K562 (cell line): ENCODE measurements around the gene HKDC1. TPM values are rescaled to one million over a fixed set of nuclear protein-coding genes. Genes with fewer than 3 reads are reported as not detected.
A peak's percentile ranks its signal among the peaks of the same experiment; 100 is the strongest.

Source experiments
- ELK3 ChIP-seq: fragments of 450-650 bp; formaldehyde crosslinking; IDR thresholded peaks from 2 replicates; pipeline ENCODE4 v1.4.0; 2020; ENCODE audit warnings: mild to moderate bottlenecking
- HOMEZ ChIP-seq: fragments of 250-450 bp; sonication (Bioruptor Pico); IDR thresholded peaks from 2 replicates; pipeline ENCODE4 v1.4.0; 2020; ENCODE audit warnings: mild to moderate bottlenecking, moderate library complexity
- MYBL2 ChIP-seq, 2 experiments: fragments of 450-650 bp in 1 of 2; sonication (generic) in 1 of 2; formaldehyde crosslinking in 1 of 2; IDR thresholded peaks; 2 replicates each; pipeline versions ENCODE4 v1.6.1 to v1.8.1; 2017 to 2022; ENCODE audit warnings: borderline replicate concordance in 1 of 2, inconsistent platforms in 1 of 2, low read depth in 1 of 2, mild to moderate bottlenecking in 1 of 2, missing genetic modification reagents in 1 of 2, moderate library complexity in 1 of 2
- NCOR1 ChIP-seq: fragments of 450-650 bp; IDR thresholded peaks from 2 replicates; pipeline ENCODE4 v1.6.1; 2016; ENCODE audit warnings: mild to moderate bottlenecking, moderate library complexity
- PTBP1 ChIP-seq: fragments of 200-400 bp; formaldehyde crosslinking; IDR thresholded peaks from 2 replicates; pipeline ENCODE4 v1.6.1; 2017; ENCODE audit warnings: low read depth, low read length
- SMARCA5 ChIP-seq: fragments of 450-650 bp; IDR thresholded peaks from 2 replicates; pipeline ENCODE4 v1.6.1; 2016
- TSHZ1 ChIP-seq: fragments of 250-450 bp; sonication (Bioruptor Pico); IDR thresholded peaks from 2 replicates; pipeline ENCODE4 v1.4.0; 2020; ENCODE audit warnings: mild to moderate bottlenecking, moderate library complexity
- ZBED1 ChIP-seq: IDR thresholded peaks from 2 replicates; pipeline ENCODE4 v1.6.1; 2014
- ZNF347 ChIP-seq: fragments of 450-650 bp; formaldehyde crosslinking; IDR thresholded peaks from 2 replicates; pipeline ENCODE4 v1.4.0; 2020; ENCODE audit warnings: low read depth, mild to moderate bottlenecking, moderate library complexity
- polyA plus RNA-seq, 8 experiments: library from polyadenylated mRNA; depleted of rRNA in 4 of 8; stranded (reverse) in 5 of 8; unstranded in 3 of 8; fragments of >200 nt; fragmentation: Nextera tagmentation in 2 of 8; fragmentation: Illumina TruSeq in 1 of 8; extraction: Ambion mirVana in 2 of 8; extraction: Trizol in 1 of 8; gene quantifications; 2 replicates each; pipeline versions ENCODE4 v1.2.1 to v1.2.3, GENCODE V29; 2011 to 2014; ENCODE audit warnings: inconsistent platforms in 1 of 8, missing spikeins in 1 of 8
- total RNA-seq, 7 experiments: library from RNA; depleted of rRNA in 6 of 7; stranded (reverse); fragments of >200 nt in 6 of 7; fragmentation: Illumina TruSeq in 2 of 7; extraction: Trizol in 2 of 7; gene quantifications; 2 replicates each; pipeline versions ENCODE4 v1.2.1 to v1.2.3, GENCODE V29; 2011 to 2021; ENCODE audit warnings: low replicate concordance in 1 of 7
- TF ChIP-seq, protein P1 (sequence below): sonication (generic); formaldehyde crosslinking; IDR thresholded peaks from 2 replicates; pipeline ENCODE4 v1.8.1; 2023; ENCODE audit warnings: mild to moderate bottlenecking, missing genetic modification reagents
- TF ChIP-seq, protein P2 (sequence below): fragments of 250-450 bp; sonication (Bioruptor Pico); IDR thresholded peaks from 2 replicates; pipeline ENCODE4 v1.5.0; 2021; ENCODE audit warnings: mild to moderate bottlenecking, borderline replicate concordance
- TF ChIP-seq, protein P3 (sequence below): sonication (generic); formaldehyde crosslinking; IDR thresholded peaks from 2 replicates; pipeline ENCODE4 v1.8.1; 2022; ENCODE audit warnings: missing genetic modification reagents
- TF ChIP-seq, protein P4 (sequence below): fragments of 250-450 bp; sonication (Bioruptor Pico); IDR thresholded peaks from 2 replicates; pipeline ENCODE4 v1.8.0; 2022; ENCODE audit warnings: moderate library complexity, mild to moderate bottlenecking, inconsistent platforms

The HKDC1 gene
- total and polyA plus RNA-seq, 9 of the 15 experiments (the other 6 are each of a cell fraction or from before 2014, with no cell fraction given) = 0.04 to 0.22 (median 0.11) TPM; not detected in 5

DNA sequence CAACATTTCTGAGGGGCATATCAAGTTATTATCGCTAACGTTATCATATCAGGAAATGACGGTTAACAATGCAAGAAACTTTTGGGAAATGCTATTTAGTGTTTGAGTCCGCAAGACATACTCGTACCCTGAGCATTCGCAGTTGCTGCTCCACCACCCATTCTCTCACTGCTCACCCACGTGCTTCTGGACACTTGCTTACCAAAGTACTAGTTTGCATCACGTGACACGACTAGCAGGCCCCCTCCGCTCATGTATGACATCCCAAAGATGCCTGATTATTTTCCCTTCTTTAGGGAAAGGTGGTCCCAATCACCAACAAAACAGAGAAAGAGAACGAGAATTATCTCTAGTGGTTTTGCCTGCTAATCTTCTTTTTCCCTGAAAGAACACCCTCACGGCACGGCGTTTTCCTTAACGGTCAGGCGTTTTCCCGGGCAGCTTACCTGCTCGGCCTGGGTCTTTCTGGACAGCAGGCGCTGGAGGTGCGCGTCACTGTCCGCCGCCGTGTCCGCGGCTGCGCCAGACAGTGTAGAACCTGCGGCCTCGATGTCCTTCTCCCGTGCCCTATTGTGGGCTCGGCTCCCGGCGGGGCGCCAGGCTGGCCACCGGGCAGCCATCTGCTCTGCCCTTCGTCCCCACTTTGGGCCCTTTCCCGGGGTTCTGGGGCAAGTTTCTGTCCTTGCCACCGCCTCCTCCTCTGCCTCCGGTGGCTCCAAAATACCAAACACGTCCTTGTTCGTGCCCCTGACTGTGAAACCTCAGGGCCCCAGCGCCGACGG lies 40.2 kb upstream of the HKDC1 start, which contains the start of gene SUPV3L1 (continued):
- TF ChIP-seq HOMEZ (CRISPR knock-in tag) (no peak), ELK3 (CRISPR knock-in tag) (no peak), TSHZ1 (CRISPR knock-in tag) (no peak; the same call in 1 of the 2 replicates), NCOR1 (peak; percentile 14; the same call in 1 of the 2 replicates), MYBL2 (IDR thresholded peaks at IDR 0.05; ENCODE audit: low read depth) (no peak; the same call in 1 of the 2 replicates), MYBL2 (CRISPR knock-in tag; IDR thresholded peaks at IDR 0.05; ENCODE audit: borderline replicate concordance) (no peak), SMARCA5 (no peak), ZBED1 (no peak), PTBP1 (no peak), ZNF347 (no peak)
- TF ChIP-seq, protein P1, sequence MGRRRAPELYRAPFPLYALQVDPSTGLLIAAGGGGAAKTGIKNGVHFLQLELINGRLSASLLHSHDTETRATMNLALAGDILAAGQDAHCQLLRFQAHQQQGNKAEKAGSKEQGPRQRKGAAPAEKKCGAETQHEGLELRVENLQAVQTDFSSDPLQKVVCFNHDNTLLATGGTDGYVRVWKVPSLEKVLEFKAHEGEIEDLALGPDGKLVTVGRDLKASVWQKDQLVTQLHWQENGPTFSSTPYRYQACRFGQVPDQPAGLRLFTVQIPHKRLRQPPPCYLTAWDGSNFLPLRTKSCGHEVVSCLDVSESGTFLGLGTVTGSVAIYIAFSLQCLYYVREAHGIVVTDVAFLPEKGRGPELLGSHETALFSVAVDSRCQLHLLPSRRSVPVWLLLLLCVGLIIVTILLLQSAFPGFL = no peak
- TF ChIP-seq, protein P2, sequence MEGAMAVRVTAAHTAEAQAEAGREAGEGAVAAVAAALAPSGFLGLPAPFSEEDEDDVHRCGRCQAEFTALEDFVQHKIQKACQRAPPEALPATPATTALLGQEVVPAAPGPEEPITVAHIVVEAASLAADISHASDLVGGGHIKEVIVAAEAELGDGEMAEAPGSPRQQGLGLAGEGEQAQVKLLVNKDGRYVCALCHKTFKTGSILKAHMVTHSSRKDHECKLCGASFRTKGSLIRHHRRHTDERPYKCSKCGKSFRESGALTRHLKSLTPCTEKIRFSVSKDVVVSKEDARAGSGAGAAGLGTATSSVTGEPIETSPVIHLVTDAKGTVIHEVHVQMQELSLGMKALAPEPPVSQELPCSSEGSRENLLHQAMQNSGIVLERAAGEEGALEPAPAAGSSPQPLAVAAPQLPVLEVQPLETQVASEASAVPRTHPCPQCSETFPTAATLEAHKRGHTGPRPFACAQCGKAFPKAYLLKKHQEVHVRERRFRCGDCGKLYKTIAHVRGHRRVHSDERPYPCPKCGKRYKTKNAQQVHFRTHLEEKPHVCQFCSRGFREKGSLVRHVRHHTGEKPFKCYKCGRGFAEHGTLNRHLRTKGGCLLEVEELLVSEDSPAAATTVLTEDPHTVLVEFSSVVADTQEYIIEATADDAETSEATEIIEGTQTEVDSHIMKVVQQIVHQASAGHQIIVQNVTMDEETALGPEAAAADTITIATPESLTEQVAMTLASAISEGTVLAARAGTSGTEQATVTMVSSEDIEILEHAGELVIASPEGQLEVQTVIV (CRISPR knock-in tag) = no peak
- TF ChIP-seq, protein P3, sequence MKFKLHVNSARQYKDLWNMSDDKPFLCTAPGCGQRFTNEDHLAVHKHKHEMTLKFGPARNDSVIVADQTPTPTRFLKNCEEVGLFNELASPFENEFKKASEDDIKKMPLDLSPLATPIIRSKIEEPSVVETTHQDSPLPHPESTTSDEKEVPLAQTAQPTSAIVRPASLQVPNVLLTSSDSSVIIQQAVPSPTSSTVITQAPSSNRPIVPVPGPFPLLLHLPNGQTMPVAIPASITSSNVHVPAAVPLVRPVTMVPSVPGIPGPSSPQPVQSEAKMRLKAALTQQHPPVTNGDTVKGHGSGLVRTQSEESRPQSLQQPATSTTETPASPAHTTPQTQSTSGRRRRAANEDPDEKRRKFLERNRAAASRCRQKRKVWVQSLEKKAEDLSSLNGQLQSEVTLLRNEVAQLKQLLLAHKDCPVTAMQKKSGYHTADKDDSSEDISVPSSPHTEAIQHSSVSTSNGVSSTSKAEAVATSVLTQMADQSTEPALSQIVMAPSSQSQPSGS (CRISPR knock-in tag) = no peak
- TF ChIP-seq, protein P4, sequence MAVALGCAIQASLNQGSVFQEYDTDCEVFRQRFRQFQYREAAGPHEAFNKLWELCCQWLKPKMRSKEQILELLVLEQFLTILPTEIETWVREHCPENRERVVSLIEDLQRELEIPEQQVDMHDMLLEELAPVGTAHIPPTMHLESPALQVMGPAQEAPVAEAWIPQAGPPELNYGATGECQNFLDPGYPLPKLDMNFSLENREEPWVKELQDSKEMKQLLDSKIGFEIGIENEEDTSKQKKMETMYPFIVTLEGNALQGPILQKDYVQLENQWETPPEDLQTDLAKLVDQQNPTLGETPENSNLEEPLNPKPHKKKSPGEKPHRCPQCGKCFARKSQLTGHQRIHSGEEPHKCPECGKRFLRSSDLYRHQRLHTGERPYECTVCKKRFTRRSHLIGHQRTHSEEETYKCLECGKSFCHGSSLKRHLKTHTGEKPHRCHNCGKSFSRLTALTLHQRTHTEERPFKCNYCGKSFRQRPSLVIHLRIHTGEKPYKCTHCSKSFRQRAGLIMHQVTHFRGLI (CRISPR knock-in tag) = no peak
